CD4-positive, CD25-positive, alpha-beta regulatory T cell (primary cell): ENCODE measurements around the gene TAS2R16. TPM values are rescaled to one million over a fixed set of nuclear protein-coding genes. Genes with fewer than 3 reads are reported as not detected.

Experiments
- ATAC-seq, 2 donors: fragments of 150-1000 bp; cut with Tn5 transposase; one replicate each; pipeline ENCODE4 v1.10.0; 2021; ENCODE audit warnings: low read depth in 2 of 2, moderate number of reproducible peaks in 2 of 2, moderate library complexity in 1 of 2
- DNase-seq, 3 donors: peaks; one replicate each; pipeline versions ENCODE4 v3.0.0 to v3.0.0-alpha.2; 2012 to 2022; ENCODE audit warnings: mixed read lengths in 1 of 3
- H3K27ac ChIP-seq: one replicate; pipeline ENCODE4 v1.7.0; 2013; ENCODE audit warnings: mild to moderate bottlenecking, low read length; ENCODE audit not compliant: insufficient read depth, poor library complexity, severe bottlenecking
- H3K27me3 ChIP-seq: one replicate; pipeline ENCODE4 v1.7.0; 2013; ENCODE audit warnings: low read length; ENCODE audit not compliant: control insufficient read depth, insufficient read depth
- H3K36me3 ChIP-seq: one replicate; pipeline ENCODE4 v1.7.0; 2013; ENCODE audit warnings: mild to moderate bottlenecking, low read length, moderate library complexity; ENCODE audit not compliant: control insufficient read depth, insufficient read depth
- H3K4me1 ChIP-seq: 2 replicates; pipeline ENCODE4 v1.7.0; 2013; ENCODE audit warnings: mild to moderate bottlenecking, low read length; ENCODE audit not compliant: insufficient read depth, control insufficient read depth, poor library complexity, severe bottlenecking
- H3K4me3 ChIP-seq: one replicate; pipeline ENCODE4 v1.7.0; 2013; ENCODE audit warnings: low read depth, mild to moderate bottlenecking, low read length, moderate library complexity
- H3K9me3 ChIP-seq, 2 experiments: 1 replicate in 1 of 2; 2 replicates in 1 of 2; pipeline ENCODE4 v1.7.0; 2013; ENCODE audit warnings: low read length in 2 of 2, mild to moderate bottlenecking in 1 of 2, moderate library complexity in 1 of 2; ENCODE audit not compliant: control insufficient read depth in 2 of 2
- H3K27ac Mint-ChIP-seq, 3 donors: one replicate each; pipeline ENCODE4 v1.8.0; 2020 to 2022; ENCODE audit warnings: mild to moderate bottlenecking in 3 of 3, mixed read lengths in 3 of 3, moderate library complexity in 2 of 3
- H3K27me3 Mint-ChIP-seq: one replicate; pipeline ENCODE4 v1.8.0; 2022; ENCODE audit warnings: mild to moderate bottlenecking, mixed read lengths
- H3K36me3 Mint-ChIP-seq: one replicate; pipeline ENCODE4 v1.8.0; 2020; ENCODE audit warnings: mixed read lengths
- H3K4me1 Mint-ChIP-seq, 4 donors: one replicate each; pipeline ENCODE4 v1.8.0; 2020 to 2022; ENCODE audit warnings: mixed read lengths in 4 of 4, mild to moderate bottlenecking in 1 of 4
- H3K4me3 Mint-ChIP-seq, 4 donors: one replicate each; pipeline ENCODE4 v1.8.0; 2020 to 2022; ENCODE audit warnings: mild to moderate bottlenecking in 4 of 4, mixed read lengths in 4 of 4, moderate library complexity in 3 of 4
- H3K9me3 Mint-ChIP-seq, 7 donors: one replicate each; pipeline ENCODE4 v1.8.0; 2020 to 2022; ENCODE audit warnings: mixed read lengths in 7 of 7, mild to moderate bottlenecking in 3 of 7, moderate library complexity in 2 of 7
- polyA plus RNA-seq, 4 donors: library from polyadenylated mRNA; unstranded; fragments of 300-500 nt; fragmentation: Illumina TruSeq; gene quantifications; one replicate each; pipeline ENCODE4 v1.2.3, GENCODE V29; 2021
- total RNA-seq: library from RNA; stranded (reverse); gene quantifications from one replicate; pipeline ENCODE4 v1.2.3, GENCODE V29; 2022

Gene TAS2R16
- total and polyA plus RNA-seq, 5 donors from 2014 or later: not detected

- Mint-ChIP-seq H3K27ac (no peak overlapping the region), H3K36me3 (no peaks in the 10 kb centered on the region), H3K4me3 (no peak overlapping the region), H3K4me1 (no peaks in the 10 kb centered on the region), H3K9me3 (peaks cover 2 to 16% (median 6%) of the 10 kb centered on the region in 7 donors), H3K27me3 (no peaks in the 10 kb centered on the region)
- DNase-seq (no peak), ATAC-seq (no peak)
- Histone ChIP-seq H3K27me3 (no peaks in the 10 kb centered on the region), H3K27ac (no peak overlapping the region), H3K4me3 (no peak overlapping the region), H3K9me3 (no peaks in the 10 kb centered on the region), H3K36me3 (no peaks in the 10 kb centered on the region), H3K4me1 (no peaks in the 10 kb centered on the region)
Measured at GRCh38 chr7:122989577-122989976, 5.9 kb downstream of the TAS2R16 start.

DNA sequence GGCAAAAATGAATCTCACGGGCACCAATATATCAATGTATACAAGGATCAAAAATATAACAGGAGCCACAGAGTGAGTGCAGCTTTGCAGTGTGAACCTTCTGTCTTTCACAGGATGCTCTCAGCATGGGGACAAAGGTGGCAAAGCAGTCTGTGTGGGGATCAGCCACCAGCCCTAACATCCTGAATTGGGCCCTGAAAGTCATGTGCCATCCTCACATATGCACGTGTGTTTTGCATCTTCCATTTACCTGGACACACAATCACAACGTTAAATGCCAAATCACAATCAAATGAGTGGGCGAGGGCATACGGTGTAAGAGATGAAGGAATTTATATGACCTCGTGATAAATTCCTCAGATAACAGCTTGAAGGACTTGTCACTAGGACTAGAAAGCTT is 6.5 kb downstream of the TAS2R16 start:
- H3K36me3 Mint-ChIP-seq: no peaks in the 10 kb centered on the region
- ATAC-seq (no peak), DNase-seq (no peak)
- H3K4me1 Mint-ChIP-seq: no peaks in the 10 kb centered on the region
- H3K27ac ChIP-seq: no peak overlapping the region
- no peak overlapping the region for H3K4me3 ChIP-seq
- no peaks in the 10 kb centered on the region for H3K4me1 ChIP-seq
- no peaks in the 10 kb centered on the region for H3K27me3 Mint-ChIP-seq
- H3K4me3 Mint-ChIP-seq: no peak overlapping the region
- no peak overlapping the region for H3K27ac Mint-ChIP-seq
- H3K36me3 ChIP-seq: no peaks in the 10 kb centered on the region
- H3K27me3 ChIP-seq: no peaks in the 10 kb centered on the region
- H3K9me3 ChIP-seq: no peaks in the 10 kb centered on the region
- H3K9me3 Mint-ChIP-seq: peaks cover 2 to 13% (median 6%) of the 10 kb centered on the region in 7 donors

GRCh38 chr7:122988333-122988732 is 7.2 kb downstream of the TAS2R16 start:
- H3K9me3 Mint-ChIP-seq: peaks cover 0 to 12% (median 6%) of the 10 kb centered on the region in 7 donors
- DNase-seq: no peak
- H3K4me1 ChIP-seq: no peaks in the 10 kb centered on the region
- no peaks in the 10 kb centered on the region for H3K27me3 ChIP-seq
- H3K9me3 ChIP-seq: no peaks in the 10 kb centered on the region
- no peaks in the 10 kb centered on the region for H3K27me3 Mint-ChIP-seq
- no peaks in the 10 kb centered on the region for H3K36me3 ChIP-seq
- H3K36me3 Mint-ChIP-seq: no peaks in the 10 kb centered on the region
- ATAC-seq: no peak
- H3K27ac ChIP-seq: no peak overlapping the region
- H3K4me1 Mint-ChIP-seq: no peaks in the 10 kb centered on the region
- no peak overlapping the region for H3K4me3 ChIP-seq
- no peak overlapping the region for H3K4me3 Mint-ChIP-seq
- no peak overlapping the region for H3K27ac Mint-ChIP-seq

DNA sequence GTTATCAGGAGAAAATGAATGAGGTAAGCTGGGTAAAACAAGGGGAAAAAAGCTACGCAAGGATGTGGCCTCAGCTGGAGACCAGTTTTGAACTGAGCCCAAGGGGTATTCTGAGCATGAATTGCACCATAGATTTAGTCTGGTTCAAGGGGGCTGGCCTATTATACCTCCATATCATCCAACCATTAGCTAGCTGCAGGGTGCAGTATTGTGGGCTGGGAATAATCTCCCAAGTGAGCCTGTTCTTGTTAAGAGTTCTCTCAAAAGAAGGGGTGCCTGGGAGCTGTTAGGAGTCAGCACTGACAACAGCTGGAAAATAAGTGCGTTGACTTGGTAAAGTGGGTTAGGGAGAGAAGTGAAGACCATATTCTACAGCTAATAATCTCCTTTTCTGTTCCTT is 8.0 kb downstream of the TAS2R16 start:
- H3K9me3 ChIP-seq: no peaks in the 10 kb centered on the region
- H3K4me1 ChIP-seq: no peaks in the 10 kb centered on the region
- H3K27ac Mint-ChIP-seq: no peak overlapping the region
- no peaks in the 10 kb centered on the region for H3K27me3 ChIP-seq
- H3K27ac ChIP-seq: no peak overlapping the region
- peaks cover 0 to 10% (median 4%) of the 10 kb centered on the region in 7 donors for H3K9me3 Mint-ChIP-seq
- no peaks in the 10 kb centered on the region for H3K27me3 Mint-ChIP-seq
- H3K36me3 ChIP-seq: no peaks in the 10 kb centered on the region
- H3K4me3 ChIP-seq: no peak overlapping the region
- H3K4me1 Mint-ChIP-seq: no peaks in the 10 kb centered on the region
- no peak overlapping the region for H3K4me3 Mint-ChIP-seq
- DNase-seq (no peak), ATAC-seq (no peak)
- H3K36me3 Mint-ChIP-seq: no peaks in the 10 kb centered on the region

GRCh38 chr7:122984021-122984420 is 11.5 kb downstream of the TAS2R16 start:
- no peaks in the 10 kb centered on the region for H3K4me1 Mint-ChIP-seq
- no peaks in the 10 kb centered on the region for H3K27me3 Mint-ChIP-seq
- H3K4me3 Mint-ChIP-seq: no peak overlapping the region
- DNase-seq: no peak
- Histone ChIP-seq H3K4me1 (no peaks in the 10 kb centered on the region), H3K36me3 (no peaks in the 10 kb centered on the region), H3K27ac (no peak overlapping the region), H3K9me3 (no peaks in the 10 kb centered on the region), H3K27me3 (no peaks in the 10 kb centered on the region), H3K4me3 (no peak overlapping the region)
- H3K36me3 Mint-ChIP-seq: no peaks in the 10 kb centered on the region
- H3K9me3 Mint-ChIP-seq: peaks cover 0 to 11% (median 5%) of the 10 kb centered on the region in 7 donors
- no peak for ATAC-seq
- H3K27ac Mint-ChIP-seq: no peak overlapping the region

DNA sequence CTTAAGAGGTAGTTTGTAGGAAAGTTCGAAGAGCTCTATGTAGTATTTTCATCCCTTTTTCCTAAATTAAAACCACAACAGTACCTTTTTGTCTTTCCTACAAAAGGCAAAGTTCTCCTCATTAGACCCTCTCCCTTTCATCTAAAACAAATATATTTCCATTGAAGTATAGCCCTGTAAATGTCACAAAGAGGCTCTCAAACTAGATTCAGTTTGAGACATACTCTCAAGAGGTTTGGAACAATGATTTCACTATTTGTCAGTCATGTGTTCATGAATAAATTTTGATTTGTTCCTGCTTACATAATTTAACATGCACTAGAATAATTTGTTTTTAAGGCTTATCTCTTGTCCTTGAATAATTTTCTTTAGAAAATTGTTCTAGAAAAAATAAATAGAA is 12.2 kb downstream of the TAS2R16 start:
- no peaks in the 10 kb centered on the region for H3K36me3 Mint-ChIP-seq
- H3K27me3 Mint-ChIP-seq: no peaks in the 10 kb centered on the region
- no peak overlapping the region for H3K4me3 ChIP-seq
- H3K9me3 ChIP-seq: no peaks in the 10 kb centered on the region
- ATAC-seq (no peak), DNase-seq (no peak)
- no peaks in the 10 kb centered on the region for H3K4me1 Mint-ChIP-seq
- H3K9me3 Mint-ChIP-seq: peaks cover 1 to 17% (median 6%) of the 10 kb centered on the region in 7 donors
- no peak overlapping the region for H3K4me3 Mint-ChIP-seq
- H3K4me1 ChIP-seq: no peaks in the 10 kb centered on the region
- H3K27me3 ChIP-seq: no peaks in the 10 kb centered on the region
- H3K27ac ChIP-seq: no peak overlapping the region
- no peaks in the 10 kb centered on the region for H3K36me3 ChIP-seq
- no peak overlapping the region for H3K27ac Mint-ChIP-seq

GRCh38 chr7:122975341-122975740 is 20.2 kb downstream of the TAS2R16 start:
- DNase-seq (no peak), ATAC-seq (no peak)
- Histone ChIP-seq H3K27ac (no peak overlapping the region), H3K36me3 (no peaks in the 10 kb centered on the region), H3K4me3 (no peak overlapping the region), H3K27me3 (no peaks in the 10 kb centered on the region), H3K9me3 (no peaks in the 10 kb centered on the region), H3K4me1 (no peaks in the 10 kb centered on the region)
- H3K9me3 Mint-ChIP-seq: peaks cover 1 to 15% (median 6%) of the 10 kb centered on the region in 7 donors
- H3K4me1 Mint-ChIP-seq: no peaks in the 10 kb centered on the region
- H3K36me3 Mint-ChIP-seq: no peaks in the 10 kb centered on the region
- no peak overlapping the region for H3K4me3 Mint-ChIP-seq
- no peak overlapping the region for H3K27ac Mint-ChIP-seq
- H3K27me3 Mint-ChIP-seq: no peaks in the 10 kb centered on the region

- H3K27ac Mint-ChIP-seq: no peak overlapping the region
- H3K4me3 Mint-ChIP-seq: no peak overlapping the region
- Histone ChIP-seq H3K27ac (no peak overlapping the region), H3K27me3 (no peaks in the 10 kb centered on the region), H3K36me3 (no peaks in the 10 kb centered on the region), H3K4me1 (no peaks in the 10 kb centered on the region), H3K9me3 (no peaks in the 10 kb centered on the region), H3K4me3 (no peak overlapping the region)
- no peaks in the 10 kb centered on the region for H3K27me3 Mint-ChIP-seq
- peaks cover 1 to 15% (median 6%) of the 10 kb centered on the region in 7 donors for H3K9me3 Mint-ChIP-seq
- no peak for ATAC-seq
- no peaks in the 10 kb centered on the region for H3K4me1 Mint-ChIP-seq
- H3K36me3 Mint-ChIP-seq: no peaks in the 10 kb centered on the region
- no peak for DNase-seq
Measured at GRCh38 chr7:122974229-122974628, 21.3 kb downstream of the TAS2R16 start.
